Measurements from ENCODE around the gene PCIF1.
A peak's percentile ranks its signal among the peaks of the same experiment; 100 is the strongest.

The PCIF1 gene

GRCh38 chr20:45902199-45902701, 32.2 kb upstream of the PCIF1 start:
- Histone ChIP-seq H3K27ac (no peak overlapping the region), H3K27me3 (replicated peaks) (no peaks in the 10 kb centered on the region), H3K4me3 (ENCODE audit: low read depth, low read length) (no peak overlapping the region), H3K36me3 (replicated peaks) (peaks cover 23% of the 10 kb centered on the region)
- in situ Hi-C loops (cut with HindIII; ENCODE audit: low pct_ligation_motif_present, low sequenced_read_pairs), result no loop called here
- DNase-seq, result no peak
- no peak for TF ChIP-seq CTCF (IDR thresholded peaks at IDR 0.05; ENCODE audit: low read depth, low read length, missing control alignments)

DNA sequence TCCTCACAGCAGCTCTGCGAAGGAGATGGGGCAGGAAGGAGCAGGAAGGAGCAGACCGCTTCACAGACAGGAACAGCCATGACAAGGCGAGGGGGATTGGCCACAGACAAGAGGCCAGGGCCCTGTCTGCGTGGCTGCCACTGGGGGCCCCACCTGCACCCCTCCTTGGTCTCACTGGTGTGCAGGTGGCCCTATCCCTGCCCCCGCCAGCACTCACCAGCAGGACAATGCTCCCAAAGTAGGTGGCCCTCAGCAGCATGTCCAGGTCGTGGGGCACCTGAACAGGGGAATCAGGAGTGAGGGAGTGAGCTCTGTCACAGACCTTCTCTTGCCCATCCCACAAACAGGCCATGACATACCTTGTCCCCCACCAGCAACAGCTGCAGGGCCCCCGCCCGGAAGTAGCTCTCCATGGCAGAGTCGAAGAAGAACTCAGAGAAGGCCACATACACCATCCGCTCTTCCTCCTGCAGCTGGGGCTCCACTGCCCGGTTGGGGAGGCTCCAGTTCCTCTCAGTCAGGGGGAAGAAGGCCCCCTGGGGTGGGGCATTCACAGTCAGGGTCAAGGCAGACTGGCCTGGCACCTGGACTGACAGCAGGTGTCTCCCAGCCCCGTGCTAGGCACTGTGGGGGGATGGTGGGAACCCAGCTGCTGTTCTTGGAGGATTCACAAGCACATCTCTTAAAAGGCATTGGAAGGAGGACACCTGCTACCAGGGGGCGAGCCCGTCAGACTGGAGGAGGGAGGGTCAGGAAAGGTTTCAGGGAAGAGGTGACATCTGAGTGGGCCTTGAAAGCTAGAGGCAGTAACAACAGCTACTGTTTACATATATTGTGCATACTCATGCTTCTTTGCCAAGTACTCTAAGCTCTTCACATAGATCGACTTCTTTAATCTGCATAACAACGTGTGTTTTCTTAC, 29.6 kb upstream of the PCIF1 start:
- H3K27ac ChIP-seq, result no peak overlapping the region
- no peak overlapping the region for H3K4me3 ChIP-seq (ENCODE audit: low read depth, low read length)
- in situ Hi-C loops (cut with HindIII; ENCODE audit: low pct_ligation_motif_present, low sequenced_read_pairs), result no loop called here
- H3K27me3 ChIP-seq (replicated peaks), result no peaks in the 10 kb centered on the region
- no peak for TF ChIP-seq CTCF (IDR thresholded peaks at IDR 0.05; ENCODE audit: low read depth, low read length, missing control alignments)
- no peak for DNase-seq
- H3K36me3 ChIP-seq (replicated peaks), result peaks cover 8% of the 10 kb centered on the region

GRCh38 chr20:45905505-45906079, 28.9 kb upstream of the PCIF1 start:
- in situ Hi-C loops (cut with HindIII; ENCODE audit: low pct_ligation_motif_present, low sequenced_read_pairs), result no loop called here
- no peak overlapping the region for H3K4me3 ChIP-seq (ENCODE audit: low read depth, low read length)
- TF ChIP-seq CTCF (IDR thresholded peaks at IDR 0.05; ENCODE audit: low read depth, low read length, missing control alignments), result no peak
- peak; percentile 72 for DNase-seq
- H3K27me3 ChIP-seq (replicated peaks), result no peaks in the 10 kb centered on the region
- H3K27ac ChIP-seq, result no peak overlapping the region
- H3K36me3 ChIP-seq (replicated peaks), result peaks cover 6% of the 10 kb centered on the region

DNA sequence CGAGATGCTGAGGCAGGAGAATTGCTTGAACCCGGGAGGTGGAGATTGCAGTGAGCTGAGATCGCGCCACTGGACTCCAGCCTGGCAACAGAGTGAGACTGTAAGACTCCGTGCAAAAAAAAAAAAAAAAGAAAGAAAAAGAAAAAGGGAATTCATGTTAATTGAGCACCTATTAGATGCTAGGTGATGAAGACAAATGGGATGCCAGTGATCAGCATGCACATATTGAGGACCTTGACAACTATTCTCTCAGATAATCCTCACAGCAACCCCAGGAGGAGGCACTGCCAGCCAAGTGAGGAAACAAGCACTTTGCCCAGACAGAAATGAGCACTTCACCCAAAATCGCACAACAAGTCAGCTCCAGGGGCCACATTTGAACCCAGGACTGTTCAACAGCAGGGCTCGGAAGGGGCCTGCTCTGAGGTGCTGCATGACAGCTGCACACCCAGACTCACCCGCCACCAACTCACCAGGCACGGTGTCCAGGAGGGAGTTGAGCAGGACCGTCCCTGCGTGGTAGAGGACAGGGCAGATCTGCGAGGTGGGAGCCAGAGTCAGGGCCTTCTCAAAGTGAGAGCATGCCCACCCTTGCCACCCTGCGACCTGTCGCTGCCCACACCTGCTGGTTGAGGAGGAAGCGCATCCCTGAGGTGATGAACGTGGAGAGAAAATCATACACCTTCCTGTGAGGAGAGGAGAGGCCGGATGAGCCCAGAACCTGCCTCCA, 27.1 kb upstream of the PCIF1 start:
- in situ Hi-C loops (cut with HindIII; ENCODE audit: low pct_ligation_motif_present, low sequenced_read_pairs), result no loop called here
- H3K27me3 ChIP-seq (replicated peaks), result no peaks in the 10 kb centered on the region
- no peak for DNase-seq
- no peak for TF ChIP-seq CTCF (IDR thresholded peaks at IDR 0.05; ENCODE audit: low read depth, low read length, missing control alignments)
- no peak overlapping the region for H3K4me3 ChIP-seq (ENCODE audit: low read depth, low read length)
- H3K27ac ChIP-seq, result no peak overlapping the region
- H3K36me3 ChIP-seq (replicated peaks), result no peaks in the 10 kb centered on the region

DNA sequence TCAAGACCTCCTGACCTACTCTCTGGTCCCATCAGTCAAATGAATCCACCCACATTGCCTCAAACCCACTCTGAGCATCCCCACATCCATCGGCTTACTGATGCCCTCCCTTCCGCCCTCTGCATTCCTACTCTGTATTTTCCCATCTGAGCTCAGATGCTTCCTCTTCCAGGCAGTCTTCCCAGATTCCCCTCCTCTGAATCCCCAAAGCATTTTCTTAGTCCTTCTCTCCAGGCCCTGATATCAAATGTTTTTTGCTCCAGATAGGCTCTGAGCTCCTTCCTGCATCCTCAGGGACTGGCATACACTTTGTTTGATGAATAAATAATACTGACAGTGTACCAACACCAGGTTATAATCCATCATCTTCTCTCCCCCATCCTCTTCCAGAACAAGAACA, 26.4 kb upstream of the PCIF1 start:
- in situ Hi-C loops (cut with HindIII; ENCODE audit: low pct_ligation_motif_present, low sequenced_read_pairs), result no loop called here
- Histone ChIP-seq H3K27me3 (replicated peaks) (no peaks in the 10 kb centered on the region), H3K27ac (no peak overlapping the region), H3K4me3 (ENCODE audit: low read depth, low read length) (no peak overlapping the region), H3K36me3 (replicated peaks) (no peaks in the 10 kb centered on the region)
- no peak for TF ChIP-seq CTCF (IDR thresholded peaks at IDR 0.05; ENCODE audit: low read depth, low read length, missing control alignments)
- DNase-seq, result no peak
